K562 (cell line): ENCODE results near the gene ARSK. TPM values are rescaled to one million over a fixed set of nuclear protein-coding genes. Genes with fewer than 3 reads are reported as not detected.

ENCODE experiments used
- EGR1 ChIP-seq: fragments of 450-650 bp; conservative IDR thresholded peaks from 2 replicates; pipeline ENCODE4 v1.6.1; 2017; ENCODE audit warnings: mild to moderate bottlenecking
- GABPA ChIP-seq: fragments of 200-800 bp; sonication (Bioruptor generic); conservative IDR thresholded peaks from 2 replicates; pipeline ENCODE4 v1.6.1; 2016; ENCODE audit warnings: low read depth, missing genetic modification characterization, missing compliant biosample characterization
- HES1 ChIP-seq: fragments of 450-650 bp; IDR thresholded peaks from 2 replicates; pipeline ENCODE4 v1.6.1; 2016; ENCODE audit warnings: low read depth, mild to moderate bottlenecking, moderate library complexity
- MCM5 ChIP-seq: fragments of 450-650 bp; IDR thresholded peaks from 2 replicates; pipeline ENCODE4 v1.6.1; 2016; ENCODE audit warnings: low read depth
- MECOM ChIP-seq: fragments of 250-450 bp; sonication (Bioruptor Pico); IDR thresholded peaks from 2 replicates; pipeline ENCODE4 v1.8.0; 2022; ENCODE audit warnings: inconsistent platforms
- NONO ChIP-seq, 2 experiments: fragments of 200-400 bp in 1 of 2; fragments of 450-650 bp in 1 of 2; formaldehyde crosslinking in 1 of 2; IDR thresholded peaks; 2 replicates each; pipeline ENCODE4 v1.6.1; 2017; ENCODE audit warnings: low read depth in 2 of 2, mild to moderate bottlenecking in 2 of 2, moderate library complexity in 2 of 2, low read length in 1 of 2
- NR2C1 ChIP-seq, 2 experiments: fragments of 450-650 bp; IDR thresholded peaks; 2 replicates each; pipeline ENCODE4 v1.6.1; 2017; ENCODE audit warnings: mild to moderate bottlenecking in 2 of 2, antibody characterized with exemption in 1 of 2, inconsistent platforms in 1 of 2, missing compliant biosample characterization in 1 of 2, missing genetic modification characterization in 1 of 2
- RAD51 ChIP-seq: fragments of 450-650 bp; IDR thresholded peaks from 2 replicates; pipeline ENCODE4 v1.7.1; 2016; ENCODE audit warnings: low read depth, mild to moderate bottlenecking, borderline replicate concordance
- SAP30 ChIP-seq: fragments of 200-600 bp; sonication (generic); IDR thresholded peaks from 2 replicates; pipeline ENCODE4 v1.6.1; 2012; ENCODE audit warnings: borderline replicate concordance, low read depth, mild to moderate bottlenecking, moderate library complexity, low read length, control low read depth, inconsistent platforms; ENCODE audit not compliant: insufficient read depth, poor library complexity, severe bottlenecking
- SIRT6 ChIP-seq: IDR thresholded peaks from one replicate; pipeline ENCODE4 v1.6.1; 2012; ENCODE audit warnings: low read depth, mild to moderate bottlenecking, control low read depth, inconsistent platforms, low read length, moderate library complexity
- SNIP1 ChIP-seq: fragments of 450-650 bp; IDR thresholded peaks from 2 replicates; pipeline ENCODE4 v1.7.1; 2017; ENCODE audit warnings: low read depth, mild to moderate bottlenecking
- STAT5B ChIP-seq: fragments of 250-450 bp; sonication (Bioruptor Pico); IDR thresholded peaks from 2 replicates; pipeline ENCODE4 v1.8.0; 2021; ENCODE audit warnings: mild to moderate bottlenecking, inconsistent platforms
- U2AF1 ChIP-seq: fragments of 200-400 bp; formaldehyde crosslinking; optimal IDR thresholded peaks from 2 replicates; pipeline ENCODE3; 2017; ENCODE audit warnings: mild to moderate bottlenecking, low read depth, low read length, moderate library complexity
- ZBTB1 ChIP-seq: sonication (generic); formaldehyde crosslinking; IDR thresholded peaks from 2 replicates; pipeline ENCODE4 v1.8.1; 2023; ENCODE audit warnings: missing genetic modification reagents, low read depth, mild to moderate bottlenecking, borderline replicate concordance
- ZFP91 ChIP-seq: sonication (generic); formaldehyde crosslinking; IDR thresholded peaks from 2 replicates; pipeline ENCODE4 v1.8.0; 2022; ENCODE audit warnings: mild to moderate bottlenecking, missing genetic modification reagents
- ZMIZ1 ChIP-seq, 2 experiments: fragments of 150-350 bp in 1 of 2; IDR thresholded peaks; 2 replicates each; pipeline ENCODE4 v1.6.1; 2012 to 2016; ENCODE audit warnings: low read depth in 2 of 2, low read length in 2 of 2, mild to moderate bottlenecking in 1 of 2, moderate library complexity in 1 of 2
- ZNF124 ChIP-seq: sonication (generic); formaldehyde crosslinking; IDR thresholded peaks from 2 replicates; pipeline ENCODE4 v1.8.1; 2022; ENCODE audit warnings: missing genetic modification reagents
- ZNF3 ChIP-seq: fragments of 250-450 bp; sonication (Bioruptor Pico); IDR thresholded peaks from 2 replicates; pipeline ENCODE4 v1.5.0; 2021; ENCODE audit warnings: mild to moderate bottlenecking, moderate library complexity
- ZNF444 ChIP-seq: fragments of 250-450 bp; sonication (Bioruptor Pico); IDR thresholded peaks from 2 replicates; pipeline ENCODE4 v1.4.0; 2020; ENCODE audit warnings: mild to moderate bottlenecking, moderate library complexity
- ZNF589 ChIP-seq: fragments of 200-800 bp; sonication (Bioruptor generic); IDR thresholded peaks from 2 replicates; pipeline ENCODE4 v1.6.1; 2016; ENCODE audit warnings: low read depth, missing genetic modification characterization, missing compliant biosample characterization
- ZNF77 ChIP-seq: fragments of 250-450 bp; sonication (Bioruptor Pico); IDR thresholded peaks from 2 replicates; pipeline ENCODE4 v1.5.0; 2020
- polyA plus RNA-seq, 8 experiments: library from polyadenylated mRNA; depleted of rRNA in 4 of 8; stranded (reverse) in 5 of 8; unstranded in 3 of 8; fragments of >200 nt; fragmentation: Nextera tagmentation in 2 of 8; fragmentation: Illumina TruSeq in 1 of 8; extraction: Ambion mirVana in 2 of 8; extraction: Trizol in 1 of 8; gene quantifications; 2 replicates each; pipeline versions ENCODE4 v1.2.1 to v1.2.3, GENCODE V29; 2011 to 2014; ENCODE audit warnings: inconsistent platforms in 1 of 8, missing spikeins in 1 of 8
- total RNA-seq, 7 experiments: library from RNA; depleted of rRNA in 6 of 7; stranded (reverse); fragments of >200 nt in 6 of 7; fragmentation: Illumina TruSeq in 2 of 7; extraction: Trizol in 2 of 7; gene quantifications; 2 replicates each; pipeline versions ENCODE4 v1.2.1 to v1.2.3, GENCODE V29; 2011 to 2021; ENCODE audit warnings: low replicate concordance in 1 of 7

The ARSK gene
- total and polyA plus RNA-seq, 9 of the 15 experiments (the other 6 are each of a cell fraction or from before 2014, with no cell fraction given): 2.7 to 9.4 (median 7.1) TPM

- TF ChIP-seq ZMIZ1 (IDR thresholded peaks at IDR 0.05; ENCODE audit: low read depth in 2 of 2, low read length in 2 of 2) (peak in 1 of 2 experiments; percentile 94; a peak in 2 of 4 replicates), GABPA (peak; percentile 60), SAP30 (peak; percentile 71), ZFP91 (CRISPR knock-in tag) (no peak), HES1 (no peak), SNIP1 (no peak), EGR1 (no peak), U2AF1 (no peak), MCM5 (no peak), SIRT6 (no peak), RAD51 (peak; percentile 96), ZNF444 (CRISPR knock-in tag) (no peak), ZNF3 (CRISPR knock-in tag) (no peak), ZBTB1 (CRISPR knock-in tag) (no peak; the same call in 1 of the 2 replicates), ZNF589 (0 out of 2 replicates have a peak, but pooled peaks have one; percentile 42), NR2C1 (IDR thresholded peaks at IDR 0.05) (no peak), NR2C1 (tag; IDR thresholded peaks at IDR 0.05) (0 out of 2 replicates have a peak, but pooled peaks have one; percentile 25), ZNF77 (no peak), STAT5B (CRISPR knock-in tag) (no peak), NONO (IDR thresholded peaks at IDR 0.05; ENCODE audit: low read depth in 2 of 2, low read length in 1 of 2) (peak; percentile 4 to 37; a peak in 1 of 4 replicates), MECOM (CRISPR knock-in tag) (no peak), ZNF124 (CRISPR knock-in tag) (no peak)
Measured at GRCh38 chr5:95554647-95555548, at the start of gene ARSK, which contains the start of gene SKIC3 (continued).
